ENCODE measurements around the gene PHEX. TPM values are rescaled to one million over a fixed set of nuclear protein-coding genes. Genes with fewer than 3 reads are reported as not detected.

PHEX gene
- total RNA-seq, 1 donor from 2014 or later: 0.96 TPM

- Histone ChIP-seq H3K36me3 (no peaks in the 10 kb centered on the region), H3K27ac (no peak overlapping the region), H3K27me3 (no peaks in the 10 kb centered on the region), H3K4me1 (no peaks in the 10 kb centered on the region), H3K9me3 (no peaks in the 10 kb centered on the region), H3K4me3 (no peak overlapping the region)
- DNase-seq (ENCODE audit: low spot score in 2 of 2): no peak
- TF ChIP-seq CTCF (IDR thresholded peaks at IDR 0.05): no peak
- intact Hi-C loops (cut with DNase I): no loop called here
These were observed 9.9 kb downstream of the PHEX start for GRCh38 chrX:22041907-22042530.

GRCh38 chrX:22043872-22044271, 11.7 kb downstream of the PHEX start:
- no peak for DNase-seq (ENCODE audit: low spot score in 2 of 2)
- no peak for TF ChIP-seq CTCF (IDR thresholded peaks at IDR 0.05)
- Histone ChIP-seq H3K27ac (no peak overlapping the region), H3K4me3 (no peak overlapping the region), H3K9me3 (no peaks in the 10 kb centered on the region), H3K27me3 (no peaks in the 10 kb centered on the region), H3K4me1 (no peaks in the 10 kb centered on the region), H3K36me3 (no peaks in the 10 kb centered on the region)
- intact Hi-C loops (cut with DNase I): no loop called here

GRCh38 chrX:22047468-22047867, 15.3 kb downstream of the PHEX start:
- intact Hi-C loops (cut with DNase I): no loop called here
- no peak for DNase-seq (ENCODE audit: low spot score in 2 of 2)
- no peak overlapping the region for H3K4me3 ChIP-seq
- H3K27me3 ChIP-seq: no peaks in the 10 kb centered on the region
- no peaks in the 10 kb centered on the region for H3K36me3 ChIP-seq
- no peaks in the 10 kb centered on the region for H3K9me3 ChIP-seq
- no peak overlapping the region for H3K27ac ChIP-seq
- TF ChIP-seq CTCF (IDR thresholded peaks at IDR 0.05): no peak
- no peaks in the 10 kb centered on the region for H3K4me1 ChIP-seq

- H3K4me1 ChIP-seq: no peaks in the 10 kb centered on the region
- H3K9me3 ChIP-seq: no peaks in the 10 kb centered on the region
- no peaks in the 10 kb centered on the region for H3K27me3 ChIP-seq
- no peaks in the 10 kb centered on the region for H3K36me3 ChIP-seq
- no peak for TF ChIP-seq CTCF (IDR thresholded peaks at IDR 0.05)
- DNase-seq (ENCODE audit: low spot score in 2 of 2): no peak
- H3K27ac ChIP-seq: no peak overlapping the region
- H3K4me3 ChIP-seq: no peak overlapping the region
- intact Hi-C loops (cut with DNase I): no loop called here
These were observed 21.4 kb downstream of the PHEX start for GRCh38 chrX:22053481-22053880.

- TF ChIP-seq CTCF (IDR thresholded peaks at IDR 0.05): no peak
- Histone ChIP-seq H3K36me3 (no peaks in the 10 kb centered on the region), H3K27me3 (no peaks in the 10 kb centered on the region), H3K27ac (no peak overlapping the region), H3K9me3 (no peaks in the 10 kb centered on the region), H3K4me3 (no peak overlapping the region), H3K4me1 (no peaks in the 10 kb centered on the region)
- intact Hi-C loops (cut with DNase I): no loop called here
- DNase-seq (ENCODE audit: low spot score in 2 of 2): no peak
These were observed 24.1 kb downstream of the PHEX start for GRCh38 chrX:22056235-22056634.

- DNase-seq (ENCODE audit: low spot score in 2 of 2): no peak
- Histone ChIP-seq H3K9me3 (no peaks in the 10 kb centered on the region), H3K4me1 (no peaks in the 10 kb centered on the region), H3K4me3 (no peak overlapping the region), H3K36me3 (no peaks in the 10 kb centered on the region), H3K27ac (no peak overlapping the region), H3K27me3 (no peaks in the 10 kb centered on the region)
- intact Hi-C loops (cut with DNase I): no loop called here
- TF ChIP-seq CTCF (IDR thresholded peaks at IDR 0.05): no peak
These were observed 25.5 kb downstream of the PHEX start for GRCh38 chrX:22057667-22058066.

Measured in ascending aorta (tissue), 2 donors.